NCI-H2081 treated with DMSO at 0.1 percent for 48 hours (cell line): Measurements from ENCODE around the gene ATOH7.
A peak's percentile ranks its signal among the peaks of the same experiment; 100 is the strongest.
"Not testable (repeated sequence)": the region's sequence is repeated elsewhere in the genome, so short reads cannot be mapped to it uniquely, and the experiment has no call there.

Experiments
- DNase-seq: peaks from one replicate; lab custom pipeline; 2025; lab: John Stamatoyannopoulos, UW

ATOH7 gene

DNA sequence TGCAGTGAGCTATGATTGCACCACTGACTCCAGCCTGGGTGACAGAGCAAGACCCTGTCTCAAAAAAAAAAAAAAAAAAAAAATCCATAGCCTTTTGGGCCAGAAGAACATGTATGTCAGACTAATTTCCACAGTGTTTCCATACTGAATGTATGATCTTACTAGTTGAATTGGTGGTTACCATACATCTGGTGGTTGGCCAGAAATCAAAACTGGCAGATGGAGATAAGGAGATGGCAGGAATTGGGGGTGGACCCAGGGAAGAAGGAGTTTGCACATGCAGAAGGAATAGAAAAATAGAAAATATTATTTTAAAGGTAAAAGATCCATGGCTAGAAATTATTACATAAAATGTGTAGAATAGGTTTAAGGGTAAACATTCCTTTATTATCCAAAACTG, 3.7 kb upstream of the ATOH7 start:
- no peak for DNase-seq

- no peak for DNase-seq
Observed at GRCh38 chr10:68235111-68235510, 3.2 kb upstream of the ATOH7 start.

- DNase-seq: no peak
Observed at GRCh38 chr10:68233046-68233445, 1.1 kb upstream of the ATOH7 start.

- DNase-seq: peak; percentile 6
Observed at GRCh38 chr10:68231106-68231816, 652 bp downstream of the ATOH7 start.

GRCh38 chr10:68230268-68230667, 1.6 kb downstream of the ATOH7 start:
- DNase-seq: no peak

DNA sequence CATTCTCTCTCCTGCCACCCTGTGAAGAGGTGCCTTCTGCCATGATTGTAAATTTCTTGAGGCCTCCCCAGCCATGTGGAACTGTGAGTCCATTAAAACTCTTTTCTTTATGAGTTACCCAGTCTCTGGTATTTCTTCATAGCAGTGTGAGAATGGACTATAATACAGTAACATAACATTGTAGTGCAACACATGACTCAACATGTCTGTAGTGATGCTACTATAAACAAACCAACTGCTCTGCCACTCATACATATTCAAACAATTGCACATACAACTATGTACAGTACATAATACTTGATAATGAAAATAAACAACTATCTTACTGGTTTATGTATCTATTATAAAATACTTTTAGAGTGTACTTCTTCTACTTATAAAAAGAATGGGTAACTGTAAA, 7.1 kb downstream of the ATOH7 start:
- no peak for DNase-seq

GRCh38 chr10:68223535-68224165, 8.3 kb downstream of the ATOH7 start:
- DNase-seq: no peak

DNA sequence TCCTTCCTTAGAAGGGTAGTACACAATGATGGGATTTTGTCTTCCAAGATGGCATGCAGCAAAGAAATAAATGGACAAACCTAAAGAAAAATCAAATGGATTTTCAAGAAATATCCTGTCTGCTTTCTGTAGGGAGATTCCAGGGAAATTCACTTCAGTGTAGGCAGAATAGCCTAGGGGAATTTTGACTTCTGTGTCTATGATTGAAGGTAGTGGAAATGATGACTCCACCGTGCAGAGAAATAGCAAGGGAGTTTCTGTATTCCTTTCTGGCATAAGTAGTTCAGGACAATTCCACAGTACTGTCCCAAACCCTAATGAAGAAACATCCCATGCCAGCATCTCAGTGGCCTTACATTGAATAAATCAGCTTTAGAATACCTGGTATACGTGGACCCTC, 9.5 kb downstream of the ATOH7 start:
- DNase-seq: no peak

- no peak for DNase-seq
Observed at GRCh38 chr10:68221196-68221595, 10.7 kb downstream of the ATOH7 start.

- DNase-seq: no peak
Observed at GRCh38 chr10:68218786-68219185, 13.1 kb downstream of the ATOH7 start.

DNA sequence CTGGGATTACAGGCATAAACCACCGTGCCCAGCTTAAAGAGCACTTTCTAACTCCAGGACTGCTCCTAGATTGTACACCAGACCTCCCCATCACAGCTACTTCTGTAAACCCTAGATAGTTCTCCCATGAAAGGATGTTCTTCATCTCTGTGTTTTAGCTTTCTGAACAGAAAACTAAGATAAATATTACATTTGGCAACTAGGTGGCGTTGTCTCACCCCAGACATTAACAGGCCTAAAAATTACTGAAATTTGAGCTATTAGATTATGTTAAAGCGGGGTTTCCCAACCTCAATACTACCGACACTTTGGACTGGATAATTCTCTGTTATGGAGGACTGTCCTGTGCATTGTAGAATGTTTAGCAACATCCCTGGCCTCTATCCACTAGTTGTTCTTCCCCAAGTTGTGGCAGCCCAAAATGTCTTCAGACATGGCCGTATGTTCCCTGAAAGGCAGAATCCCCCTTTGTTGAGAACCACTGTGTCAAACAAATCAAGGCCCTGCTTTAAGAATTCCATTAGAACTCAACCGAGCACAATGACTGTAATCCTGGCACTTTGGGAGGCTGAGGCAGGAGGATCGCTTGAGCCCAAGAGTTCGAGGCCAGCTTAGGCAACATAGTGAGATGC, 19.1 kb downstream of the ATOH7 start:
- DNase-seq: no peak

DNA sequence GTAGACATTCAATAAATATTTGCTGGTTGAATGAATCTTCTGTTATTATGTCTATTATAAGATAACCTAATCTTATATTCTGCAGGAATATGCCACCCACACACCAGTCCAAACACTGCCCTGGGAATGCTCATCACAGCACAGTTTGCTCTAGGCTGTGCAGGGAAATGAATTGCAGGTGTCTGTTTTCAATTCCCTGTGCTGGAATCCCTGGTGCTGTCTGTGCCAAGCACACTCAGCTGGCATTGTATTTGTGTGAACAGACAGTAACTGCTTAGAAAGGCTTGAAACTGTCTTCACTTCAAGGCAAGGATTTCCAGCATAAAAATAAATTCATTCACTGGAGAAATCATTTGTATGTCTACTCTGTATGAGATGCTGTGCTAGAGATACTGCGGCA, 20.2 kb downstream of the ATOH7 start:
- DNase-seq: no peak

- peak; percentile 0 for DNase-seq
Observed at GRCh38 chr10:68208424-68209042, 23.4 kb downstream of the ATOH7 start.

DNA sequence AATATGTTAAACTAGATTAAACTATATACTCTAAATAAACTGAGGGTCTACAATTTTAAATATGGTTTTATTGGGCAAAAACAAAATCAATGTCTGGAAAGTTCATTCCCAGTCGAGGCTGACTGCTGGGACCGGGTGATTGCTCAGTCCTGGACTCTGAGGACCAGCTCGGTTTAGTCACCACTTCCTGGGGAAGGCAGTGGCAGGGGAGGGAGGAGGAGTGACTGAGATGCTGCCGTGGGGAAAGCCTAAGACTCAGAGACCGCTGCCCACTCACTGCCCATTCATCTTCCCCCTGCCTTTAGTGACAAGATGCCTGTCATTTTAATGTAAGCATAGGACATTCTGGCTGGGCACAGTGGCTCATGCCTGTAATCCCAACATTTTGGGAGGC, 29.0 kb downstream of the ATOH7 start:
- DNase-seq: no peak

DNA sequence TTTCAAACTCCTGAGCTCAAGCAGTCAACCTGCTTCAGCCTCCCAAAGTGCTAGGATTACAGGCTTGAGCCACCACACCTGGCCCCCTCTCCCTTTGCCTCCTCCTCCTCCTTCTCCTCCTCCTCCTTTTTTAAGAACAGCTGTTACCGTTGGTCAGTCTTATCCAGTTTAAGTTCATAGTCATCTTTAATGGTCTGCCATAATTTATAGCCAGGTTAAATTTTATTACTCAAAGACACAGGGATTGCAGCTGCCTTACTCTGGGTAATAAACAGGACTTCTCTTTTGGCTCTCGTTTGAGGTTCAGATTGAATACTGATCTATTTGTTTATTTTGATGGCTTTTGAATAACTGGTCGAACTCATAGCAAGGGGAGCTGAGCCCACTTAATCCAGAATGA, 35.2 kb downstream of the ATOH7 start:
- DNase-seq: no peak

DNA sequence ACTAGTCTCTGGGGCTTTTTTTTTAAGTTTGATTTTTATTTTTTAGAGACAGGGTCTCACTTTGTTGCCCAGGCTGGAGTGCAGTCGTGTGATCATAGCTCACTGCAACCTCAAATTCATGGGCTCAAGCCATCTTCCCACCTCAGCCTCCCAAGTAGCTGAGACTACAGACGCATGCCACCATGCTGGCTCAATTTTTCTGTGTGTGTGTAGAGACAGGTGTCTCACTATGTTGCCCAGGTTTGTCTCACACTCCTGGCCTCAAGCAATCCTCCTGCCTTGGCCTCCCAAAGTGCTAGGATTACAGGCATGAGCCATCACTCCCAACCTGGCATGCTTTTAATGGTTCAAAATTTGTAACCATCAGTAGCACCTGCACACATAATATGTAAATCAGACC, 36.1 kb downstream of the ATOH7 start:
- not testable (repeated sequence) for DNase-seq

GRCh38 chr10:68194290-68194689, 37.6 kb downstream of the ATOH7 start:
- DNase-seq: no peak

GRCh38 chr10:68192113-68192512, 39.8 kb downstream of the ATOH7 start:
- no peak for DNase-seq

DNA sequence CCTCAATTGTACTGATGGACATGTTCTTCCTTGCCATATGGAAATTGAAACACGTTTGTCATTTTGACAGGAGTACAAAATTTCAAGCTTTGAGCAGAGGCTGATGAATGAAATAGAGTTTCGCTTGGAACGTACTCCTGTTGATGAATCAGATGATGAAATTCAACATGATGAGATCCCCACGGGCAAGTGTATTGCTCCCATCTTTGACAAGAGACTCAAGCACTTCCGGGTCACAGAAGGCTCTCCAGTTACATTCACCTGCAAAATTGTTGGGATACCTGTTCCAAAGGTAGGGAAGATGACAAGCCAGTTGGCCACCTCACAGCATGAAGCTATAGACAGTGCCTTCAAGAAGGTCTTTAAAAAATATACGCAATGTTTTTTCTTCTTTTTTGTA, 43.1 kb downstream of the ATOH7 start:
- no peak for DNase-seq

- DNase-seq: no peak
Observed at GRCh38 chr10:68185085-68185484, 46.8 kb downstream of the ATOH7 start.

DNA sequence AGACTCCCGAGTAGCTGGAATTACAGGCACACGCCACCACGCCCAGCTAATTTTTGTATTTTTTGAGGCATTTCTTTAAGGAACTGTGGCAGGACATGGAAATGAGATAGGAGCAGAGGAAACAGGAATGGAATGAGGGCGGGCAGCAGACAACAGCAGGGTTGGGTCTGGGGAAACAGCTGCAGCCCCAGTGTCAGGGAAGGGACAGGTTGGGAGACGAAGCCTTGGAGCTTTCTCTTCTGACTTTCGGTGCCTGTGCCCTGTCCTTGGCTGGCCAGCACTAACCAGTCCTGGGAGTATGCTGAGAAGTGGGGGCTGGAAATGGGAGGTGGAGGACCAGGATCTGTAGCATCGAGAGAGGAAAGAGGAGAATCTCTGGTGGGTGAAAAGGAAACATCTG, 47.4 kb downstream of the ATOH7 start:
- DNase-seq: no peak
